Keratinocyte (primary cell): ENCODE measurements around the gene ZNF407.

Source experiments
- CTCF ChIP-seq, 3 experiments: IDR thresholded peaks in 1 of 3; conservative IDR thresholded peaks in 1 of 3; optimal IDR thresholded peaks in 1 of 3; 2 replicates in 2 of 3; 3 replicates in 1 of 3; pipeline versions ENCODE3 to v1.5.1; 2011; ENCODE audit warnings: low read length in 3 of 3, mild to moderate bottlenecking in 3 of 3, moderate library complexity in 2 of 3, control low read depth in 1 of 3, inconsistent platforms in 1 of 3; ENCODE audit not compliant: insufficient read depth in 2 of 3; ENCODE audit errors: extremely low read depth in 1 of 3
- EZH2 ChIP-seq: IDR thresholded peaks from one replicate; pipeline ENCODE4 v1.6.1; 2012; ENCODE audit warnings: inconsistent platforms, mild to moderate bottlenecking, low read length, moderate library complexity

- TF ChIP-seq CTCF (optimal IDR thresholded peaks at IDR 0.05 in 1 of 3, IDR thresholded peaks at IDR 0.05 in 1 of 3, conservative IDR thresholded peaks at IDR 0.05 in 1 of 3; ENCODE audit: extremely low read depth in 1 of 3, insufficient read depth in 2 of 3, low read length in 3 of 3) (no peak), EZH2 (no peak)
Observed at GRCh38 chr18:74579496-74580065, 18.1 kb upstream of the ZNF407 start.
